ENCODE results near the gene TMEM178B.

DNA sequence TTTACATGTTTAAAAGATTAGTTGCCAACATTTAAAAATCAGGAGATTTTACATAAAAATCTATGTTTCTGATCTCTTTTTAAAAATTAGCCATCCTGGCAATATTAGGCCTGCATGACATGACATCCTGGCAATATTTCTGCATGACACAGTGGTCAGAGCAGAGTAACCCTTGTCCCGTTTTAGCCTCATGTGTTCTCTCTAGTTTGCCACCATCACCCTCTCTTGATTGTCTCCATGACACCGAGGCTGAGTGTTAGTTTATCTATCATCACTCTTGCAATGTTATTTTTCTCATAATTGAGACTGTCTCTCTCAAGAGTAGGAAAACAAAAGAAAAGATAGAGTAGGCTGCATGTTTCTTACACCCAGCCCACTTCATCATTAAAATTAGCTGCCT lies 287.6 kb downstream of the TMEM178B start:
- TF ChIP-seq, protein P1, sequence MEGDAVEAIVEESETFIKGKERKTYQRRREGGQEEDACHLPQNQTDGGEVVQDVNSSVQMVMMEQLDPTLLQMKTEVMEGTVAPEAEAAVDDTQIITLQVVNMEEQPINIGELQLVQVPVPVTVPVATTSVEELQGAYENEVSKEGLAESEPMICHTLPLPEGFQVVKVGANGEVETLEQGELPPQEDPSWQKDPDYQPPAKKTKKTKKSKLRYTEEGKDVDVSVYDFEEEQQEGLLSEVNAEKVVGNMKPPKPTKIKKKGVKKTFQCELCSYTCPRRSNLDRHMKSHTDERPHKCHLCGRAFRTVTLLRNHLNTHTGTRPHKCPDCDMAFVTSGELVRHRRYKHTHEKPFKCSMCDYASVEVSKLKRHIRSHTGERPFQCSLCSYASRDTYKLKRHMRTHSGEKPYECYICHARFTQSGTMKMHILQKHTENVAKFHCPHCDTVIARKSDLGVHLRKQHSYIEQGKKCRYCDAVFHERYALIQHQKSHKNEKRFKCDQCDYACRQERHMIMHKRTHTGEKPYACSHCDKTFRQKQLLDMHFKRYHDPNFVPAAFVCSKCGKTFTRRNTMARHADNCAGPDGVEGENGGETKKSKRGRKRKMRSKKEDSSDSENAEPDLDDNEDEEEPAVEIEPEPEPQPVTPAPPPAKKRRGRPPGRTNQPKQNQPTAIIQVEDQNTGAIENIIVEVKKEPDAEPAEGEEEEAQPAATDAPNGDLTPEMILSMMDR (IDR thresholded peaks at IDR 0.05) = no peak
- TF ChIP-seq POLR2A (IDR thresholded peaks at IDR 0.05) (no peak), POLR2AphosphoS5 (IDR thresholded peaks at IDR 0.05) (no peak)

All from sigmoid colon (tissue), 4 donors.